Omental fat pad (tissue), 4 donors: ENCODE measurements around the gene FHOD3. TPM values are rescaled to one million over a fixed set of nuclear protein-coding genes. Genes with fewer than 3 reads are reported as not detected.

Experiments used
- ATAC-seq: fragments of 150-250 bp; one replicate; pipeline ENCODE4 v1.9.1; 2016; ENCODE audit warnings: mild to moderate bottlenecking, moderate library complexity; ENCODE audit not compliant: low FRiP score
- DNase-seq: peaks from one replicate; pipeline ENCODE4 v3.0.0-alpha.2; 2019; ENCODE audit warnings: low spot score
- total RNA-seq, 4 donors: library from RNA; depleted of rRNA; stranded (reverse); fragments of >200 nt; gene quantifications; one replicate each; pipeline ENCODE4 v1.1.0, GENCODE V29; 2016
- TF ChIP-seq, protein P1 (sequence below), 3 donors: fragments of 450-650 bp; IDR thresholded peaks; one replicate each; pipeline ENCODE4 v1.5.1; 2016 to 2017; ENCODE audit warnings: antibody characterized with exemption in 3 of 3, mild to moderate bottlenecking in 3 of 3, moderate library complexity in 2 of 3

FHOD3 gene
- total RNA-seq, 4 donors from 2014 or later = 0.96 to 3.8 (median 2.3) TPM

- TF ChIP-seq, protein P1, sequence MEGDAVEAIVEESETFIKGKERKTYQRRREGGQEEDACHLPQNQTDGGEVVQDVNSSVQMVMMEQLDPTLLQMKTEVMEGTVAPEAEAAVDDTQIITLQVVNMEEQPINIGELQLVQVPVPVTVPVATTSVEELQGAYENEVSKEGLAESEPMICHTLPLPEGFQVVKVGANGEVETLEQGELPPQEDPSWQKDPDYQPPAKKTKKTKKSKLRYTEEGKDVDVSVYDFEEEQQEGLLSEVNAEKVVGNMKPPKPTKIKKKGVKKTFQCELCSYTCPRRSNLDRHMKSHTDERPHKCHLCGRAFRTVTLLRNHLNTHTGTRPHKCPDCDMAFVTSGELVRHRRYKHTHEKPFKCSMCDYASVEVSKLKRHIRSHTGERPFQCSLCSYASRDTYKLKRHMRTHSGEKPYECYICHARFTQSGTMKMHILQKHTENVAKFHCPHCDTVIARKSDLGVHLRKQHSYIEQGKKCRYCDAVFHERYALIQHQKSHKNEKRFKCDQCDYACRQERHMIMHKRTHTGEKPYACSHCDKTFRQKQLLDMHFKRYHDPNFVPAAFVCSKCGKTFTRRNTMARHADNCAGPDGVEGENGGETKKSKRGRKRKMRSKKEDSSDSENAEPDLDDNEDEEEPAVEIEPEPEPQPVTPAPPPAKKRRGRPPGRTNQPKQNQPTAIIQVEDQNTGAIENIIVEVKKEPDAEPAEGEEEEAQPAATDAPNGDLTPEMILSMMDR (IDR thresholded peaks at IDR 0.05) = no peak
- DNase-seq (no peak), ATAC-seq (no peak)
Observed at GRCh38 chr18:36450264-36450663, 152.8 kb downstream of the FHOD3 start.

- TF ChIP-seq, protein P1 (IDR thresholded peaks at IDR 0.05) = no peak
- ATAC-seq (no peak), DNase-seq (no peak)
Observed at GRCh38 chr18:36451454-36452251, 154.1 kb downstream of the FHOD3 start.

DNA sequence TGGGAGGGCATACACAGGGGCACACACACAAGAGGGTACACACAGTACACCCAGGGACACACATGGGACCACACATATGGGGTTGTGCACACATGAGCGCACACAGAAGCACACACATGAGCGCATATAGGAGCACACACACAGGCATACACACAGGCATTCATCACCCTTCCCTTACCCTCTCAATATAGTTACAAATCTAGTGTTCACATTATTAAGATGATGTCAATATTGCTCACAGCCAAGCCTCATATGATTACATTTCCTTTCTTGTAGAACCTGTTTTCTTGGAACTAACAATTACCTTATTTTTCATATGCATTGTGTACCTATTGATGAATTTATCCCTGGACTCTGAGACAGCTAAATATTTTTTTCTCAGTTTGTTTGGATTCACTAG is 156.7 kb downstream of the FHOD3 start:
- no peak for ATAC-seq
- TF ChIP-seq, protein P1 (IDR thresholded peaks at IDR 0.05) = no peak
- no peak for DNase-seq

- TF ChIP-seq, protein P1 (IDR thresholded peaks at IDR 0.05) = no peak
- ATAC-seq (no peak), DNase-seq (no peak)
Observed at GRCh38 chr18:36454848-36455458, 157.4 kb downstream of the FHOD3 start.

- ATAC-seq (no peak), DNase-seq (no peak)
- TF ChIP-seq, protein P1 (IDR thresholded peaks at IDR 0.05) = no peak
Observed at GRCh38 chr18:36455931-36456330, 158.4 kb downstream of the FHOD3 start.

DNA sequence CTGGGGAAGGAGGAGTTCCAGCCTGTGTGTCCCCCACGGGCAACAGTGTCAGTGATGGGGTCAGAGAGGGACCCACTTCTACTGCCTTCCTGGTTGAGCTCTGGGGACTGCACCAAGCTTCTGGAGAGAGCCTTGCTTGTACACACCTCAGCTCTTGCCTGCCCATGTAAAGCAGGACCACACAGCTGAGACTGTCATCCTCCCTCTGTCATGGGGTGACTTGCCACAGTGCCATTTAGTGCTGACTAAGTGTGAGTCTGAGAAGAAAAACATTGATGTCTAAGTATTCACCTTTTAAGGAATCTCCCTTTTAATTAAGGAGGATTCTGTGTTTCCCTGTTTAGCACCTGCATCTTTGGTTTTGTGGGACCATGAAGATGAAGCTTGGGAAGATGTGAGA is 159.1 kb downstream of the FHOD3 start:
- DNase-seq (no peak), ATAC-seq (no peak)
- TF ChIP-seq, protein P1 (IDR thresholded peaks at IDR 0.05) = no peak

GRCh38 chr18:36457683-36458082 is 160.2 kb downstream of the FHOD3 start:
- DNase-seq = no peak
- TF ChIP-seq, protein P1 (IDR thresholded peaks at IDR 0.05) = no peak
- no peak for ATAC-seq
